Panc1 (cell line): ENCODE data around the gene HK2. TPM values are rescaled to one million over a fixed set of nuclear protein-coding genes. Genes with fewer than 3 reads are reported as not detected.
A peak's percentile ranks its signal among the peaks of the same experiment; 100 is the strongest.

ENCODE experiments used
- ATAC-seq: fragments of 200-7000 bp; cut with Tn5 transposase; 2 replicates; pipeline ENCODE4 v1.9.1; 2020; ENCODE audit warnings: mild to moderate bottlenecking, moderate library complexity
- Bru-seq: library from RNA; stranded (reverse); fragments of 400-500 nt; gene quantifications from one replicate; lab custom pipeline; 2021; lab: Mats Ljungman, UMichigan
- BruChase-seq, 2 experiments: library from RNA; stranded (reverse); fragments of 400-500 nt; gene quantifications; one replicate each; lab custom pipeline; 2021; lab: Mats Ljungman, UMichigan
- BruUV-seq: library from RNA; stranded (reverse); fragments of 400-500 nt; replicated peaks from 2 replicates; lab custom pipeline; 2021; lab: Mats Ljungman, UMichigan
- CTCF ChIA-PET: fragments of 300-600 bp; sonication (Branson Sonifier 250); formaldehyde crosslinking; loops from one replicate; lab custom pipeline; 2022; ENCODE audit warnings: antibody characterized with exemption; lab: Charles Lee
- POLR2A ChIA-PET: fragments of 300-600 bp; sonication (Branson Sonifier 250); formaldehyde crosslinking; loops from one replicate; lab custom pipeline; 2022; ENCODE audit warnings: antibody characterized with exemption; lab: Charles Lee
- DNase-seq: peaks from one replicate; pipeline ENCODE4 v3.0.0-alpha.2; 2010; ENCODE audit warnings: low read depth, low spot score
- H3K27ac ChIP-seq: 2 replicates; pipeline ENCODE4 v1.5.1; 2011; ENCODE audit warnings: mild to moderate bottlenecking, low read length, inconsistent platforms
- H3K27me3 ChIP-seq: fragments of 200-500 bp; sonication (Bioruptor generic); 2 replicates; pipeline ENCODE4 v1.6.0; 2014; ENCODE audit warnings: low read length, inconsistent platforms; ENCODE audit not compliant: control insufficient read depth, insufficient read depth
- H3K36me3 ChIP-seq: fragments of 200-500 bp; sonication (Bioruptor generic); 2 replicates; pipeline ENCODE4 v1.5.1; 2014; ENCODE audit warnings: inconsistent platforms, mild to moderate bottlenecking, low read length, moderate library complexity; ENCODE audit not compliant: control insufficient read depth, insufficient read depth
- H3K4me1 ChIP-seq: 2 replicates; pipeline ENCODE4 v1.5.1; 2011; ENCODE audit warnings: inconsistent platforms, mild to moderate bottlenecking, low read length, moderate library complexity; ENCODE audit not compliant: control insufficient read depth, insufficient read depth
- H3K4me3 ChIP-seq, 2 experiments: 2 replicates each; pipeline ENCODE4 v1.5.1; 2011 to 2012; ENCODE audit warnings: low read depth in 2 of 2, low read length in 2 of 2, mild to moderate bottlenecking in 2 of 2, inconsistent platforms in 1 of 2, moderate library complexity in 1 of 2
- H3K9me3 ChIP-seq: fragments of 200-500 bp; sonication (Bioruptor generic); 2 replicates; pipeline ENCODE4 v1.5.1; 2014; ENCODE audit warnings: low read depth, mild to moderate bottlenecking, inconsistent platforms, low read length, moderate library complexity; ENCODE audit not compliant: control insufficient read depth, insufficient read depth
- POLR2AphosphoS5 ChIP-seq: IDR thresholded peaks from 2 replicates; pipeline ENCODE4 v1.6.1; 2012; ENCODE audit warnings: mild to moderate bottlenecking, low read depth, low read length, moderate library complexity
- SIN3A ChIP-seq: IDR thresholded peaks from 2 replicates; pipeline ENCODE4 v1.6.1; 2012; ENCODE audit warnings: low read depth, mild to moderate bottlenecking, low read length, moderate library complexity, borderline replicate concordance; ENCODE audit not compliant: insufficient read depth
- TCF7L2 ChIP-seq: IDR thresholded peaks from 2 replicates; pipeline ENCODE4 v1.6.1; 2011; ENCODE audit warnings: mild to moderate bottlenecking, low read depth, low read length, inconsistent platforms
- in situ Hi-C: cut with HindIII; loops from 2 replicates; pipeline ENCODE4 v1.10.0; 2016; ENCODE audit warnings: low sequenced_read_pairs, low pct_unique_long_range_greater_than_20kb
- intact Hi-C: fragments of 100-400 bp; cut with micrococcal nuclease; formaldehyde crosslinking; loops from one replicate; pipeline ENCODE4 v1.10.0; 2022; ENCODE audit not compliant: unreplicated experiment
- long read RNA-seq: library from polyadenylated mRNA; unstranded; transcript quantifications from one replicate; pipeline ENCODE4 v2.0.0, GENCODE V29; 2021; ENCODE audit not compliant: unreplicated experiment
- polyA plus RNA-seq: library from polyadenylated mRNA; unstranded; fragments of >200 nt; gene quantifications from one replicate; pipeline ENCODE4 v1.2.1, GENCODE V29; 2012; ENCODE audit warnings: missing spikeins; ENCODE audit not compliant: insufficient read length
- total RNA-seq: library from RNA; stranded (reverse); gene quantifications from one replicate; pipeline ENCODE4 v1.2.1, GENCODE V29; 2021; ENCODE audit not compliant: unreplicated experiment
- TF ChIP-seq, protein P1 (sequence below): fragments of 450-650 bp; IDR thresholded peaks from 2 replicates; pipeline ENCODE4 v1.5.1; 2017; ENCODE audit warnings: mild to moderate bottlenecking
- TF ChIP-seq, protein P2 (sequence below), 2 experiments: IDR thresholded peaks; 2 replicates each; pipeline ENCODE4 v1.6.1; 2011 to 2012; ENCODE audit warnings: low read depth in 2 of 2, control low read depth in 1 of 2, low read length in 1 of 2, mild to moderate bottlenecking in 1 of 2, moderate library complexity in 1 of 2; ENCODE audit not compliant: insufficient read depth in 1 of 2

Gene HK2
- total RNA-seq (1.7 TPM), Bru-seq, nascent RNA (percentile 36 among the genes with signal in this experiment), BruChase-seq, experiment 1, labeled RNA remaining after a 2-hour chase (percentile 35 among the genes with signal in this experiment), BruChase-seq, experiment 2, labeled RNA remaining after a 6-hour chase (percentile 44 among the genes with signal in this experiment)
- polyA plus RNA-seq: 3.2 TPM
- long read RNA-seq, full-length matches to known transcripts: 1 of 5 reads
- long read RNA-seq, partial matches to known transcripts: 2 of 5 reads
- long read RNA-seq, other reads (novel, unspliced or antisense): 2 of 5 reads

DNA sequence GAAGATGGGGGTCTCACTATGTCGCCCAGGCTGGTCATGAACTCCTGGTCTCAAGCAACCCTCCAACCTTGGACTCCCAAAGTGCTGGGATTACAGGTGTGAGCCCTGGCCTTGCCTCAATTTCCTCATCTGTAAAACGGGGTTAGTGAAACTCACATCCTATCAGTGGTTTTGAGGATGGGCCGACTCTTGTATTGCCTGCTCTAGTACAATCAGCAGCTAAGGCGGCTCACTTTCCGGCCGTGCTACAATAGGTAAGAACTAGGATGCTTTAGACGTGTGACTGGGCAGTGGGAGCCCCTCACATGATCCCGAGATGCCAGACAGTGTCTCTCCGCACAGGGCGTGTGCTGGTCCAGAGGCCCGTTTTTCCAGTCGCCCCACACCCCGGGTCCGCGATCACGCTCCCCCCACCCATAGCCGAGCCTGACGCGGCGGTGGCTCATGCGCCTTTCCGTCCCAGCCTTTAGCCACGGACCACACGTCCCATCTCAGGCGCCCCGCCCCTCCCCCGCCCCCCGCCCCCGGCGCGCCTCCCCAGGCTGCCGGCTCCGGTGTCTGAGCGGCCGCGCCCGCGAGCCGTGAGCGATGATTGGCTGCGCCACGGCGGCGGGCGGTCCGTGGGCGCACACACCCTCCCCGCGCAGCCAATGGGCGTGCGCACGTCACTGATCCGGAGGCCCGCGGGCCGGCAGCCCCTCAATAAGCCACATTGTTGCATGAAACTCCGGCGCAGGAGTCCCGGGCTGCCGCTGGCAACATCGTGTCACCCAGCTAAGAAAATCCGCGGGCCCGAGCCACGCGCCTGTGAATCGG lies at the start of gene HK2:
TSS of gene HK2 (plus strand) at position 710 of the 816 bp plus-strand sequence. CDS start 454 bp downstream, outside the sequence.
- intact Hi-C loops: no loop called here
- Histone ChIP-seq H3K9me3 (no peaks in the 10 kb centered on the region), H3K27me3 (peaks cover 8% of the 10 kb centered on the region), H3K36me3 (no peaks in the 10 kb centered on the region; the same call in 1 of the 2 replicates), H3K4me3 (peak within 1 kb of the TSS; percentile 46 to 67), H3K4me1 (no peaks in the 10 kb centered on the region), H3K27ac (no peak within 1 kb of the TSS)
- DNase-seq (no peak), ATAC-seq (peak; percentile 91)
- BruUV-seq: no TSS peak
- TF ChIP-seq, protein P1, sequence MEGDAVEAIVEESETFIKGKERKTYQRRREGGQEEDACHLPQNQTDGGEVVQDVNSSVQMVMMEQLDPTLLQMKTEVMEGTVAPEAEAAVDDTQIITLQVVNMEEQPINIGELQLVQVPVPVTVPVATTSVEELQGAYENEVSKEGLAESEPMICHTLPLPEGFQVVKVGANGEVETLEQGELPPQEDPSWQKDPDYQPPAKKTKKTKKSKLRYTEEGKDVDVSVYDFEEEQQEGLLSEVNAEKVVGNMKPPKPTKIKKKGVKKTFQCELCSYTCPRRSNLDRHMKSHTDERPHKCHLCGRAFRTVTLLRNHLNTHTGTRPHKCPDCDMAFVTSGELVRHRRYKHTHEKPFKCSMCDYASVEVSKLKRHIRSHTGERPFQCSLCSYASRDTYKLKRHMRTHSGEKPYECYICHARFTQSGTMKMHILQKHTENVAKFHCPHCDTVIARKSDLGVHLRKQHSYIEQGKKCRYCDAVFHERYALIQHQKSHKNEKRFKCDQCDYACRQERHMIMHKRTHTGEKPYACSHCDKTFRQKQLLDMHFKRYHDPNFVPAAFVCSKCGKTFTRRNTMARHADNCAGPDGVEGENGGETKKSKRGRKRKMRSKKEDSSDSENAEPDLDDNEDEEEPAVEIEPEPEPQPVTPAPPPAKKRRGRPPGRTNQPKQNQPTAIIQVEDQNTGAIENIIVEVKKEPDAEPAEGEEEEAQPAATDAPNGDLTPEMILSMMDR: no peak
- no peak for TF ChIP-seq TCF7L2
- TF ChIP-seq SIN3A: no peak
- TF ChIP-seq, protein P2, sequence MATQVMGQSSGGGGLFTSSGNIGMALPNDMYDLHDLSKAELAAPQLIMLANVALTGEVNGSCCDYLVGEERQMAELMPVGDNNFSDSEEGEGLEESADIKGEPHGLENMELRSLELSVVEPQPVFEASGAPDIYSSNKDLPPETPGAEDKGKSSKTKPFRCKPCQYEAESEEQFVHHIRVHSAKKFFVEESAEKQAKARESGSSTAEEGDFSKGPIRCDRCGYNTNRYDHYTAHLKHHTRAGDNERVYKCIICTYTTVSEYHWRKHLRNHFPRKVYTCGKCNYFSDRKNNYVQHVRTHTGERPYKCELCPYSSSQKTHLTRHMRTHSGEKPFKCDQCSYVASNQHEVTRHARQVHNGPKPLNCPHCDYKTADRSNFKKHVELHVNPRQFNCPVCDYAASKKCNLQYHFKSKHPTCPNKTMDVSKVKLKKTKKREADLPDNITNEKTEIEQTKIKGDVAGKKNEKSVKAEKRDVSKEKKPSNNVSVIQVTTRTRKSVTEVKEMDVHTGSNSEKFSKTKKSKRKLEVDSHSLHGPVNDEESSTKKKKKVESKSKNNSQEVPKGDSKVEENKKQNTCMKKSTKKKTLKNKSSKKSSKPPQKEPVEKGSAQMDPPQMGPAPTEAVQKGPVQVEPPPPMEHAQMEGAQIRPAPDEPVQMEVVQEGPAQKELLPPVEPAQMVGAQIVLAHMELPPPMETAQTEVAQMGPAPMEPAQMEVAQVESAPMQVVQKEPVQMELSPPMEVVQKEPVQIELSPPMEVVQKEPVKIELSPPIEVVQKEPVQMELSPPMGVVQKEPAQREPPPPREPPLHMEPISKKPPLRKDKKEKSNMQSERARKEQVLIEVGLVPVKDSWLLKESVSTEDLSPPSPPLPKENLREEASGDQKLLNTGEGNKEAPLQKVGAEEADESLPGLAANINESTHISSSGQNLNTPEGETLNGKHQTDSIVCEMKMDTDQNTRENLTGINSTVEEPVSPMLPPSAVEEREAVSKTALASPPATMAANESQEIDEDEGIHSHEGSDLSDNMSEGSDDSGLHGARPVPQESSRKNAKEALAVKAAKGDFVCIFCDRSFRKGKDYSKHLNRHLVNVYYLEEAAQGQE (IDR thresholded peaks at IDR 0.05; ENCODE audit: insufficient read depth in 1 of 2, low read depth in 2 of 2, low read length in 1 of 2): no peak
- TF ChIP-seq POLR2AphosphoS5: no peak
- POLR2A ChIA-PET: no interaction called here
- in situ Hi-C loops: no loop called here
- CTCF ChIA-PET: no interaction called here

DNA sequence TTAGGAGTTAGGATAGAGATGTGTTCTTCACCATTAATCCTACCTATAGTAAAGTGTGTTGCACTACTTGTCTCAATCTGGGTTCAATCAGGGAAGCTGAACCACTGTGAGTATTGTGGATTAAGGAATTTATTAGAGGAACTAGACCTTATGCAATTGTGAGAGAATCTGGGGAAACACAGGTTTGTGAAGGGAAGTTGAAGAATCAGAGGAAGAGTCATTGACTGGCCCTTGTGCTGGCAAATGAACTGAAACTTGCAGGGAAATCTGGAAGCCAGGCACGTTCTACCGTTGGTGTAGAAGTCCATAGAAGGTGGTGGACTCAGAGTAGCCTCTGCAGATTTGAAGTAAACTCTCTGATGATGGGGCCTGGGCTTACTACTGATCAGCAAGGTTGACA lies 44.7 kb upstream of the HK2 start:
- DNase-seq (no peak), ATAC-seq (no peak)
- TF ChIP-seq, protein P2 (IDR thresholded peaks at IDR 0.05; ENCODE audit: insufficient read depth in 1 of 2, low read depth in 2 of 2, low read length in 1 of 2): no peak
- TF ChIP-seq SIN3A (no peak), POLR2AphosphoS5 (no peak), TCF7L2 (no peak)
- TF ChIP-seq, protein P1: no peak
- CTCF ChIA-PET: no interaction called here
- H3K4me3 ChIP-seq: no peak overlapping the region
- H3K27me3 ChIP-seq: no peaks in the 10 kb centered on the region
- no peaks in the 10 kb centered on the region for H3K9me3 ChIP-seq
- no peaks in the 10 kb centered on the region for H3K36me3 ChIP-seq
- in situ Hi-C loops: no loop called here
- no peak overlapping the region for H3K27ac ChIP-seq
- H3K4me1 ChIP-seq: no peaks in the 10 kb centered on the region
- BruUV-seq: no TSS peak
- intact Hi-C loops: no loop called here
- POLR2A ChIA-PET: no interaction called here
